Liver (tissue), 9 donors: ENCODE measurements around the gene IQCE. TPM values are rescaled to one million over a fixed set of nuclear protein-coding genes. Genes with fewer than 3 reads are reported as not detected.

Source experiments
- DNase-seq: peaks from one replicate; pipeline ENCODE4 v3.0.0-alpha.2; 2017; ENCODE audit warnings: low spot score
- H3K27ac ChIP-seq, 2 donors: one replicate each; pipeline ENCODE4 v1.7.0; 2013; ENCODE audit warnings: inconsistent platforms in 2 of 2, low read length in 2 of 2, control low read depth in 1 of 2, low read depth in 1 of 2, mild to moderate bottlenecking in 1 of 2
- H3K27me3 ChIP-seq, 4 donors: one replicate each; pipeline versions ENCODE4 v1.6.1 to v1.7.0; 2013; ENCODE audit warnings: low read length in 3 of 4, inconsistent platforms in 1 of 4, mild to moderate bottlenecking in 1 of 4, moderate library complexity in 1 of 4; ENCODE audit not compliant: control insufficient read depth in 4 of 4, insufficient read depth in 4 of 4
- H3K36me3 ChIP-seq, 4 donors: one replicate each; pipeline versions ENCODE4 v1.6.1 to v1.7.0; 2013; ENCODE audit warnings: low read length in 3 of 4, mild to moderate bottlenecking in 3 of 4, low read depth in 1 of 4, moderate library complexity in 1 of 4; ENCODE audit not compliant: control insufficient read depth in 4 of 4, insufficient read depth in 3 of 4
- H3K4me1 ChIP-seq, 4 donors: one replicate each; pipeline versions ENCODE4 v1.6.1 to v1.7.0; 2013; ENCODE audit warnings: low read length in 3 of 4, mild to moderate bottlenecking in 3 of 4, moderate library complexity in 1 of 4; ENCODE audit not compliant: control insufficient read depth in 4 of 4, insufficient read depth in 4 of 4
- H3K4me3 ChIP-seq, 3 donors: one replicate each; pipeline versions ENCODE4 v1.6.1 to v1.7.0; 2013; ENCODE audit warnings: low read length in 3 of 3, control low read depth in 1 of 3, low read depth in 1 of 3, mild to moderate bottlenecking in 1 of 3
- H3K9ac ChIP-seq, 2 donors: one replicate each; pipeline ENCODE4 v1.7.0; 2013; ENCODE audit warnings: low read length in 2 of 2, mild to moderate bottlenecking in 2 of 2, moderate library complexity in 2 of 2, control low read depth in 1 of 2, low read depth in 1 of 2
- H3K9me3 ChIP-seq, 4 donors: one replicate each; pipeline versions ENCODE4 v1.6.1 to v1.7.0; 2013; ENCODE audit warnings: low read length in 3 of 4; ENCODE audit not compliant: control insufficient read depth in 4 of 4
- ATF3 ChIP-seq: IDR thresholded peaks from 2 replicates; pipeline ENCODE4 v1.6.1; 2016; ENCODE audit warnings: antibody characterized with exemption
- CTCF ChIP-seq: fragments of 150-350 bp; IDR thresholded peaks from 2 replicates; pipeline ENCODE4 v1.5.1; 2017; ENCODE audit warnings: improper control_type of control experiment, low read depth, low read length; ENCODE audit not compliant: missing input control
- EGR1 ChIP-seq, 2 donors: IDR thresholded peaks; 2 replicates each; pipeline ENCODE4 v1.6.1; 2016 to 2018; ENCODE audit warnings: antibody characterized with exemption in 2 of 2, low read depth in 2 of 2
- FOXA1 ChIP-seq: IDR thresholded peaks from 2 replicates; pipeline ENCODE4 v1.6.1; 2016; ENCODE audit warnings: antibody characterized with exemption
- FOXA2 ChIP-seq: IDR thresholded peaks from 2 replicates; pipeline ENCODE4 v1.6.1; 2016; ENCODE audit warnings: antibody characterized with exemption
- GABPA ChIP-seq, 2 donors: IDR thresholded peaks in 1 of 2; conservative IDR thresholded peaks in 1 of 2; 2 replicates each; pipeline ENCODE4 v1.6.1; 2016; ENCODE audit warnings: antibody characterized with exemption in 2 of 2, mild to moderate bottlenecking in 1 of 2, moderate library complexity in 1 of 2
- HNF4A ChIP-seq, 2 donors: conservative IDR thresholded peaks; 2 replicates each; pipeline ENCODE4 v1.6.1; 2016; ENCODE audit warnings: antibody characterized with exemption in 2 of 2, mild to moderate bottlenecking in 2 of 2
- HNF4G ChIP-seq: IDR thresholded peaks from 2 replicates; pipeline ENCODE4 v1.6.1; 2016; ENCODE audit warnings: antibody characterized with exemption
- JUND ChIP-seq, 2 donors: IDR thresholded peaks; 2 replicates each; pipeline ENCODE4 v1.6.1; 2016; ENCODE audit warnings: antibody characterized with exemption in 2 of 2
- MAX ChIP-seq: IDR thresholded peaks from 2 replicates; pipeline ENCODE4 v1.6.1; 2016; ENCODE audit warnings: antibody characterized with exemption
- NR2F2 ChIP-seq: IDR thresholded peaks from 2 replicates; pipeline ENCODE4 v1.6.1; 2016; ENCODE audit warnings: antibody characterized with exemption
- RAD21 ChIP-seq, 2 donors: IDR thresholded peaks; 2 replicates each; pipeline ENCODE4 v1.6.1; 2016; ENCODE audit warnings: antibody characterized with exemption in 2 of 2, mild to moderate bottlenecking in 2 of 2
- RXRA ChIP-seq, 2 donors: IDR thresholded peaks; 2 replicates each; pipeline ENCODE4 v1.6.1; 2017 to 2018; ENCODE audit warnings: antibody characterized with exemption in 2 of 2, mild to moderate bottlenecking in 1 of 2
- SP1 ChIP-seq: IDR thresholded peaks from 2 replicates; pipeline ENCODE4 v1.6.1; 2018; ENCODE audit warnings: antibody characterized with exemption, mild to moderate bottlenecking
- TAF1 ChIP-seq: conservative IDR thresholded peaks from 2 replicates; pipeline ENCODE4 v1.6.1; 2016; ENCODE audit warnings: antibody characterized with exemption, mild to moderate bottlenecking
- YY1 ChIP-seq: IDR thresholded peaks from 2 replicates; pipeline ENCODE4 v1.6.1; 2016; ENCODE audit warnings: antibody characterized with exemption, mild to moderate bottlenecking
- WGBS: extraction: QIAGEN DNeasy Blood & Tissue Kit; methylation state at CpG from one replicate; pipeline ENCODE4 v1.1.7; 2013; 5-methylcytosine and 5-hydroxymethylcytosine counted together
- polyA plus RNA-seq, 2 donors: library from polyadenylated mRNA; stranded (reverse) in 1 of 2; unstranded in 1 of 2; fragments of 200-250 nt in 1 of 2; fragments of >200 nt in 1 of 2; fragmentation: Nextera tagmentation in 1 of 2; extraction: Ambion mirVana in 1 of 2; gene quantifications; one replicate each; pipeline versions ENCODE4 v1.2.1 to v1.2.3, GENCODE V29; 2013 to 2015
- total RNA-seq, 2 donors: library from RNA; depleted of rRNA; stranded (reverse); fragments of >200 nt; gene quantifications; one replicate each; pipeline ENCODE4 v1.2.3, GENCODE V29; 2014
- TF ChIP-seq, protein P1 (sequence below): IDR thresholded peaks from 2 replicates; pipeline ENCODE4 v1.6.1; 2016; ENCODE audit warnings: antibody characterized with exemption, mild to moderate bottlenecking
- TF ChIP-seq, protein P2 (sequence below): IDR thresholded peaks from 2 replicates; pipeline ENCODE4 v1.6.1; 2016; ENCODE audit warnings: antibody characterized with exemption
- donor health status: healthy.
- donor health status: healthy.
- donor health status: healthy.
- donor health status: healthy.
- donor health status: healthy.

IQCE gene
- total and polyA plus RNA-seq, 4 donors: 2.1 to 5.9 (median 3.6) TPM

DNA sequence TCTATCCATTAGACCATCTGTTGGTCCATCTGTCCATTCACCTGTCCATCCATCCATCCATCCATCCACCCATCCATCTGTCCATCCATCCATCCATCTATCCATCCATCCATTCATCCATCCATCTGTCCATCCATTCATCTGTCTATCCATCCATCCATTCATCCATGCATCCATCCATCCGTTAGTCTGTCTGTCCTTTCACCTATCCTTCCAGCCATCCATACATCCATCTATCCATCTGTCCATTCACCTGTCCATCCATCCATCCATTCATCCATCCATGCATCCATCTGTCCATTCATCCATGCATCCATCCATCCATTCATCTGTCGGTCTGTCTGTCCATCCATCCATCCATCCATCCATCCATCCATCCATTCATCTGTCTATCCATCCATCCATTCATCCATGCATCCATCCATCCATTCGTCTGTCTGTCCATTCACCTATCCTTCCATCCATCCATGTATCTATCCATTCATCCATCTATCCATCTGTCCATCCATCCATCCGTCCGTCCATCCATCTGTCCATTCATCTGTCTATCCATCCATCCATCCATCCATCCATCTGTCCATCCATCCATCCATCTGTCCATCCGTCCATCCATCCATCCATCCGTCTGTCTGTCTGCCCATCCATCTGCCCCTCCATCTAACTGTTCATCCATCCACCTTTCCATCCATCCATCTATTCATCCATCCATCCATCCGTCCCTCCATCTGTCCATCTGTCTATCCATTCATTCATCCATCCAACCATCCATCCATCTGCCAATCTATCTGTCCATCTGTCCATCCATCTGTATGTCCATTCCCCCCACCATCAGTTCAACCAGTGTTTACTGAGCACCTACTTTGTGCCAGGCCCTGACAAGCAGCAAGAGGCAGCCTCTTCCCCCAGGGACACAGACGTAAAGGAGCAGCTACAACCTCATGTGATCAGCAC, 44.0 kb upstream of the IQCE start:
- Histone ChIP-seq H3K9ac (no peak overlapping the region), H3K9me3 (no peaks in the 10 kb centered on the region), H3K4me3 (no peak overlapping the region), H3K27me3 (no peaks in the 10 kb centered on the region), H3K27ac (no peak overlapping the region), H3K4me1 (peaks cover 2 to 12% (median 6%) of the 10 kb centered on the region in 4 donors), H3K36me3 (no peaks in the 10 kb centered on the region)
- TF ChIP-seq, protein P1, sequence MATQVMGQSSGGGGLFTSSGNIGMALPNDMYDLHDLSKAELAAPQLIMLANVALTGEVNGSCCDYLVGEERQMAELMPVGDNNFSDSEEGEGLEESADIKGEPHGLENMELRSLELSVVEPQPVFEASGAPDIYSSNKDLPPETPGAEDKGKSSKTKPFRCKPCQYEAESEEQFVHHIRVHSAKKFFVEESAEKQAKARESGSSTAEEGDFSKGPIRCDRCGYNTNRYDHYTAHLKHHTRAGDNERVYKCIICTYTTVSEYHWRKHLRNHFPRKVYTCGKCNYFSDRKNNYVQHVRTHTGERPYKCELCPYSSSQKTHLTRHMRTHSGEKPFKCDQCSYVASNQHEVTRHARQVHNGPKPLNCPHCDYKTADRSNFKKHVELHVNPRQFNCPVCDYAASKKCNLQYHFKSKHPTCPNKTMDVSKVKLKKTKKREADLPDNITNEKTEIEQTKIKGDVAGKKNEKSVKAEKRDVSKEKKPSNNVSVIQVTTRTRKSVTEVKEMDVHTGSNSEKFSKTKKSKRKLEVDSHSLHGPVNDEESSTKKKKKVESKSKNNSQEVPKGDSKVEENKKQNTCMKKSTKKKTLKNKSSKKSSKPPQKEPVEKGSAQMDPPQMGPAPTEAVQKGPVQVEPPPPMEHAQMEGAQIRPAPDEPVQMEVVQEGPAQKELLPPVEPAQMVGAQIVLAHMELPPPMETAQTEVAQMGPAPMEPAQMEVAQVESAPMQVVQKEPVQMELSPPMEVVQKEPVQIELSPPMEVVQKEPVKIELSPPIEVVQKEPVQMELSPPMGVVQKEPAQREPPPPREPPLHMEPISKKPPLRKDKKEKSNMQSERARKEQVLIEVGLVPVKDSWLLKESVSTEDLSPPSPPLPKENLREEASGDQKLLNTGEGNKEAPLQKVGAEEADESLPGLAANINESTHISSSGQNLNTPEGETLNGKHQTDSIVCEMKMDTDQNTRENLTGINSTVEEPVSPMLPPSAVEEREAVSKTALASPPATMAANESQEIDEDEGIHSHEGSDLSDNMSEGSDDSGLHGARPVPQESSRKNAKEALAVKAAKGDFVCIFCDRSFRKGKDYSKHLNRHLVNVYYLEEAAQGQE: no peak
- no peak for TF ChIP-seq YY1
- no peak for TF ChIP-seq FOXA2
- no peak for TF ChIP-seq MAX
- TF ChIP-seq FOXA1: no peak
- no peak for TF ChIP-seq NR2F2
- no peak for TF ChIP-seq RXRA (IDR thresholded peaks at IDR 0.05)
- no peak for TF ChIP-seq TAF1
- TF ChIP-seq HNF4A (conservative IDR thresholded peaks at IDR 0.05): no peak
- no peak for TF ChIP-seq ATF3
- TF ChIP-seq, protein P2, sequence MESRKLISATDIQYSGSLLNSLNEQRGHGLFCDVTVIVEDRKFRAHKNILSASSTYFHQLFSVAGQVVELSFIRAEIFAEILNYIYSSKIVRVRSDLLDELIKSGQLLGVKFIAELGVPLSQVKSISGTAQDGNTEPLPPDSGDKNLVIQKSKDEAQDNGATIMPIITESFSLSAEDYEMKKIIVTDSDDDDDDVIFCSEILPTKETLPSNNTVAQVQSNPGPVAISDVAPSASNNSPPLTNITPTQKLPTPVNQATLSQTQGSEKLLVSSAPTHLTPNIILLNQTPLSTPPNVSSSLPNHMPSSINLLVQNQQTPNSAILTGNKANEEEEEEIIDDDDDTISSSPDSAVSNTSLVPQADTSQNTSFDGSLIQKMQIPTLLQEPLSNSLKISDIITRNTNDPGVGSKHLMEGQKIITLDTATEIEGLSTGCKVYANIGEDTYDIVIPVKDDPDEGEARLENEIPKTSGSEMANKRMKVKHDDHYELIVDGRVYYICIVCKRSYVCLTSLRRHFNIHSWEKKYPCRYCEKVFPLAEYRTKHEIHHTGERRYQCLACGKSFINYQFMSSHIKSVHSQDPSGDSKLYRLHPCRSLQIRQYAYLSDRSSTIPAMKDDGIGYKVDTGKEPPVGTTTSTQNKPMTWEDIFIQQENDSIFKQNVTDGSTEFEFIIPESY: no peak
- no peak for TF ChIP-seq CTCF
- no peak for TF ChIP-seq EGR1 (IDR thresholded peaks at IDR 0.05; ENCODE audit: low read depth in 2 of 2)
- TF ChIP-seq GABPA (IDR thresholded peaks at IDR 0.05 in 1 of 2, conservative IDR thresholded peaks at IDR 0.05 in 1 of 2): no peak
- no peak for TF ChIP-seq SP1
- TF ChIP-seq HNF4G: no peak
- TF ChIP-seq JUND (IDR thresholded peaks at IDR 0.05): no peak
- TF ChIP-seq RAD21 (IDR thresholded peaks at IDR 0.05): no peak
- DNase-seq: no peak
- 82% methylated on average over 9 of the region's 9 CpGs for WGBS
